Right cardiac atrium (tissue), 5 donors: ENCODE data around the gene TNFRSF8. TPM values are rescaled to one million over a fixed set of nuclear protein-coding genes. Genes with fewer than 3 reads are reported as not detected.

Source experiments
- ATAC-seq, 2 donors: fragments of 200-7000 bp; cut with Tn5 transposase; one replicate each; pipeline versions ENCODE4 v1.8.0 to v1.9.1; 2020; ENCODE audit warnings: moderate library complexity in 2 of 2, mild to moderate bottlenecking in 1 of 2
- DNase-seq, 3 donors: peaks; one replicate each; pipeline ENCODE4 v3.0.0-alpha.2; 2020
- H3K27ac ChIP-seq: one replicate; pipeline ENCODE4 v1.5.1; 2013; ENCODE audit warnings: mild to moderate bottlenecking, low read length, control low read depth, moderate library complexity
- H3K27me3 ChIP-seq: one replicate; pipeline ENCODE4 v1.6.1; 2013; ENCODE audit not compliant: control insufficient read depth, insufficient read depth
- H3K4me1 ChIP-seq: one replicate; pipeline ENCODE4 v1.6.1; 2013; ENCODE audit warnings: low read length; ENCODE audit not compliant: control insufficient read depth, insufficient read depth
- H3K4me3 ChIP-seq: one replicate; pipeline ENCODE4 v1.5.1; 2013; ENCODE audit warnings: low read length, control low read depth
- H3K9me3 ChIP-seq: one replicate; pipeline ENCODE4 v1.6.1; 2013; ENCODE audit warnings: low read length; ENCODE audit not compliant: control insufficient read depth
- whole genome bisulfite sequencing: extraction: QIAGEN DNeasy Blood & Tissue Kit; methylation state at CpG from one replicate; pipeline ENCODE4 v1.1.7; 2013; 5-methylcytosine and 5-hydroxymethylcytosine counted together
- intact Hi-C, 4 donors: fragments of 100-400 bp; cut with DNase I; formaldehyde crosslinking; loops; one replicate each; pipeline versions ENCODE4 v1.11.0 to v1.14.0; 2022 to 2023
- polyA plus RNA-seq: library from polyadenylated mRNA; stranded (reverse); fragments of 200-250 nt; gene quantifications from one replicate; pipeline ENCODE4 v1.2.3, GENCODE V29; 2013
- total RNA-seq, 4 donors: library from RNA; stranded (reverse); fragmentation: NEBNext Ultra II Directional; extraction: Animal tissue kit (Norgen Biotek cat#: 25700); gene quantifications; one replicate each; pipeline ENCODE4 v1.2.1, GENCODE V29; 2021
- donor health status: healthy with polysubstance abuse.
- donor health status: DM: no; HTN: yes; CAD: no.
- donor health status: DM: no; HTN: no; CAD: no.
- donor health status: DM: no; HTN: yes; CAD: no; lungs with severe emphysema.
- donor health status: DM: yes; HTN: yes; CAD: no.

The TNFRSF8 gene
- total and polyA plus RNA-seq, 5 donors: 1.5 to 4.3 (median 2.6) TPM

DNA sequence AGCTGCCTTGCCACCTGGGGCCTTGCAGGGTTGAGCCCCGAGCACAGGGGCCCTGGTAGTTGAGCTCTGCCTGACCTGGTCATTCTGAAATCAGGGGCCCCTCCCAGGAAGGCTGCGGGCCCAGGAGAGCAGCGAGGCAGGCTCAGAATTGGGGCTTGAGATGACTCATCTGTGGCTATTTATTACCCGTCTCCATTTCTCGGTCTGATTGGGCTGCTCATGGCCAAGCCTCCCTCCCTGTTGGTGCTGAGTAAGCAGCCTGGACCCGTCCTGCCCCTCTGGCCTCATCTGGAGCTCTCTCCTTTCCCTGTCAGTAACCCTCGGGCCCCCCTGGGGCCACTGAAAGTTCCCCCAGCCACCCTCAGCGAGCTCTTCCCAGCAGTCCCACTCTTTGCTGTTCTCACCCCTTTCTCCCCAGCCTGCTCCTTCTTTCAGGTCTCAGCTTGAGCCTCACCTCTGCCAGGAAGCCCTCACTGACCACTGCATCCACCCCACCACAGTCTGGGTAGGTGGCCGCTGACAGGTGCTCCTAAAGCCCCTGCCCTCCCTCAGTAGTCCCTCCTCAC, 11.0 kb upstream of the TNFRSF8 start:
- Histone ChIP-seq H3K9me3 (no peaks in the 10 kb centered on the region), H3K4me3 (no peak overlapping the region), H3K4me1 (peaks cover 2% of the 10 kb centered on the region), H3K27me3 (no peaks in the 10 kb centered on the region), H3K27ac (no peak overlapping the region)
- DNase-seq: peak; percentile 65 to 84 (median 83)
- peak; percentile 87 to 89 for ATAC-seq
- WGBS: 17% methylated on average over 9 of the region's 9 CpGs
- intact Hi-C loops: no loop called here

DNA sequence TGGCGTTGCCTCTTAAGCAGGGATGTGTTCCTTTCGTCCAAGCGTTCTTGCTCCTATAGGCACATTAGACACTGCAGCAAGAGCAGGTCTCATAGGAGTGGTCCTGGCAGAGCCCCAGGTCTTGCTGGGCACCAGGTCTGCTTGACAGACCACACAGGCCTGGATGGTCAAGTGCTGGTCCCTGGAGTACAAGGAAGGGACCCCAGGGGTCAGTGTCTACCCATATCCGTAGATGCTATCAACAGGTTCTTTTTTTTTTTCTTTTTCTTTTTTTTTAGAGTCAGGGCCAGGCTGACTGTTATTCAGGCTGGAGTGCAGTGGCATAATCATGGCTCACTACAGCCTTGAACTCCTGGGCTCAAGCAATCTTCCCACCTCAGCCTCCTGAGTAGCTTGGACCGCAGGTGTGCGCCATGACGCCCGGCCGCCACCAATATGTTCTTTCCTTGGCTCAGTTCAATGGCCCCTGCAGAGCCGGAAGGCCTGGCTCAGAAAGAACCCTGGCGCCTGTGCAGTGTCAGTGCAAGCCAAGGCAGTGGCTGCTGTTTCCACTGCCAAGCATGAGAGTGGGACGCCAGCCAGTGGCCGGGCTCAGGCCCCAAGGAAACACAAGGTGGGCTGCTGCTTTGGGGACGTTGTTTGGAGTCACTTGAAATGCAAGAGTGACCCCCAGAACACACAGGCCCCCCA, 10.0 kb upstream of the TNFRSF8 start:
- Histone ChIP-seq H3K27me3 (no peaks in the 10 kb centered on the region), H3K9me3 (no peaks in the 10 kb centered on the region), H3K4me3 (no peak overlapping the region), H3K27ac (no peak overlapping the region), H3K4me1 (peaks cover 2% of the 10 kb centered on the region)
- ATAC-seq: peak; percentile 74 to 81
- peak; percentile 80 to 92 (median 90) for DNase-seq
- intact Hi-C loops: no loop called here
- WGBS: 59% methylated on average over 14 of the region's 14 CpGs

DNA sequence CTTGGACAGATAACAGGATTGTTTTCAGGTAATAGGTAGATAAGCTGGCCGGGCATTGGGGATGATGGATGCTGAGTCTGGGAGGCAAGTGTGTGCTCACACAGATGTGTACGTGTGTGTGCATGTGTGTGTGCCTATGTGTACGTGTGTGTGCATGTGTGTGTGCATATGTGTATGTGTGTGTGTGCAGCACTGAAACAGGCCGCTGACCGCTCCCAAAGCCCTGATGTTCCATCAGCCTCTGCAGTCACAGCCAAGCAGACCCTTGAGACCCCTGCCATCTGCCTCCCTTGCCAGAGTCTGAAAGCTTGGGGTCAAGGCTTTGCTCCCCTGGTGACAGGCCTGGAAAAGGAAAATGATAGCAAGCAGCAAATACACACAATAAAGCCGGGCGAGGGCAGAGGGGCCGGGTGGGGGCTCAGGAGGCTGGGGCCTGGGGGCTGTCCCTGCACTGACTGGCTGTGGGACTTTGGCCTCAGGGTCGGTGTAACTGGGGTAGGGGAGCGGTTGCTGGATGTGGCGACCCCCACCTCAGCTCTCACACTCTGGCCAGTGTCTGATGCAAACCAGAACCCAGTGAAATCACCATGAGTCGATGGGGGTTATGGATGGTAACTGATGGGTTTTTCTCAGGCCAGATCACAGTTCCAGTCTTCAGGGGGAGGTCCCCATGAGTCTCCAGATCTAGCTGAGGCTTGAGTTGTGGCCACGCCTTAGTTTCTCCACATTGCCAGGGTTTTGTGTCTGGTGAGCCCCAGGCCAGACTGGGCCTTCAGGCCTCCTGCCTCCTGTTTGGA, 9.2 kb upstream of the TNFRSF8 start:
- WGBS: 76% methylated on average over 13 of the region's 13 CpGs

DNA sequence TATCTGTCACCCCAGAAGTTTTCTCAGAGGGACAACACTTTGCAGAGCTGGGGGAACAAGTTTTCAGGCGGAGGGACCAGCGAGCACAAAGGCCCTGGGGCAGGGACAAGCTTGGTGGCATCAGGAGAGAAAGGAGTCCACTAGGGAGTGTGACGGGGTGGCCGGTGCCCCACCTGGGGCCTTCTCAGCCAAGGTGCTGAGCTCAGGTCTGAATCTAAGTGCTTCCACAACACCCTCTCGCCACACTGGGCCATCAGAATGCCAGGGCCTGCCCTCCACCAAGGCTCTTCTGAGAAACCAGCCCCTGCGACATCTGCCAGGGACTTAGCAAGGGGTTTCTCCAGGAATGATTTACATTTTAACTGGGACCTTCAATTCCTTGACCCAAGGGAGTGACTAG, 7.8 kb upstream of the TNFRSF8 start:
- peak in 1 of 3 donors; percentile 51 for DNase-seq
- H3K27me3 ChIP-seq: no peaks in the 10 kb centered on the region
- peaks cover 2% of the 10 kb centered on the region for H3K4me1 ChIP-seq
- intact Hi-C loops: no loop called here
- H3K27ac ChIP-seq: no peak overlapping the region
- ATAC-seq: no peak
- H3K9me3 ChIP-seq: no peaks in the 10 kb centered on the region
- WGBS: 85% methylated on average over 6 of the region's 6 CpGs
- no peak overlapping the region for H3K4me3 ChIP-seq

More for the DNA sequence above, 9.2 kb upstream of the TNFRSF8 start:
- ATAC-seq: no peak
- no peaks in the 10 kb centered on the region for H3K9me3 ChIP-seq
- H3K4me1 ChIP-seq: peaks cover 2% of the 10 kb centered on the region
- peak in 1 of 3 donors; percentile 39 for DNase-seq
- no peak overlapping the region for H3K4me3 ChIP-seq
- intact Hi-C loops: no loop called here
- no peaks in the 10 kb centered on the region for H3K27me3 ChIP-seq
- H3K27ac ChIP-seq: no peak overlapping the region

DNA sequence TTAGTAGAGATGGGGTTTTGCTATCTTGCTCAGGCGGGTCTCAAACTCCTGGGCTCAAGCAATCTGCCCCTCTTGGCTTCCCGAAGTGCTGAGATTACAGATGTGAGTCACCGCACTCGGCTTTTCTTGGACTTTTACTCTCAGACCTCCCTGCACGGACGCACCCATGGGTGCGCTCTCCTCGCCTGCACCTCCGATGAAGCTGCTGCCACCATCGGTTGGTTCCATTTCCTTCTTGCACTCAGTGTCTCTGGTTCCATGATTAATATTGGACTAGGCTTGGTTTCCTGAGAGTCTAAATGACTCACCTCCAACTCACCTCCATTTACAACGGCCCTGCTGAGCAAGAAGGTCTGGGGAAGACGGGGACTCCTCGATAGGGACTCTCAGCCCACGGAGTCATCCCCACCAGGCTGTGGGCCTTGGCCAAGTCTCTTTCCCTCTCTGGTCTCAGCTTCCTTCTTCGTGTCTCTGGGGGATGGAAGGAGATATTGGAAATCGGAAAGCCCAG, 6.7 kb upstream of the TNFRSF8 start:
- 89% methylated on average over 16 of the region's 16 CpGs for WGBS
- intact Hi-C loops: no loop called here

DNA sequence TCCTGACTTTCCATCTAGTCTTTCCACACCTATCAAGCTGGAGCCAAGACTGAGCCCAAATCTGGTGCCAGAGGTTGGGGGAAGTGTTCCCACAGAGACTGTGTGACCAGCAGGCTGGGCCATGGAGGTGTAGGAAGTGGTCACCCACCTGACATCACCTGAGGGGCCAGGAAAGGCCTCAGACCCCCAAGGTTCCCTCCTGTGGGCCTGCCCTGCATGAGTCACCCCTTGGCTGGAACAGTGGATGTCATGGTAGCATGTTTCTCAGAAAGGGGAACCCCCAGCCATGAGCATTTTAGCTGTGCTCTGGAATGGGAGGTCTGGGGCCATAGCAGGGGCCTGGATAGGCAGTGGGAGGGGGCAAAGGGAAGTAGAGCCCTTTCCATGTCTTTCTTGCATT, 5.7 kb upstream of the TNFRSF8 start:
- no peak for ATAC-seq
- intact Hi-C loops: no loop called here
- Histone ChIP-seq H3K27me3 (no peaks in the 10 kb centered on the region), H3K27ac (no peak overlapping the region), H3K4me1 (no peaks in the 10 kb centered on the region), H3K9me3 (no peaks in the 10 kb centered on the region), H3K4me3 (no peak overlapping the region)
- peak in 1 of 3 donors; percentile 42 for DNase-seq

More for the DNA sequence above, 6.7 kb upstream of the TNFRSF8 start:
- Histone ChIP-seq H3K27ac (no peak overlapping the region), H3K9me3 (no peaks in the 10 kb centered on the region), H3K4me1 (peaks cover 2% of the 10 kb centered on the region), H3K4me3 (no peak overlapping the region), H3K27me3 (no peaks in the 10 kb centered on the region)
- DNase-seq (peak in 1 of 3 donors; percentile 47), ATAC-seq (no peak)

DNA sequence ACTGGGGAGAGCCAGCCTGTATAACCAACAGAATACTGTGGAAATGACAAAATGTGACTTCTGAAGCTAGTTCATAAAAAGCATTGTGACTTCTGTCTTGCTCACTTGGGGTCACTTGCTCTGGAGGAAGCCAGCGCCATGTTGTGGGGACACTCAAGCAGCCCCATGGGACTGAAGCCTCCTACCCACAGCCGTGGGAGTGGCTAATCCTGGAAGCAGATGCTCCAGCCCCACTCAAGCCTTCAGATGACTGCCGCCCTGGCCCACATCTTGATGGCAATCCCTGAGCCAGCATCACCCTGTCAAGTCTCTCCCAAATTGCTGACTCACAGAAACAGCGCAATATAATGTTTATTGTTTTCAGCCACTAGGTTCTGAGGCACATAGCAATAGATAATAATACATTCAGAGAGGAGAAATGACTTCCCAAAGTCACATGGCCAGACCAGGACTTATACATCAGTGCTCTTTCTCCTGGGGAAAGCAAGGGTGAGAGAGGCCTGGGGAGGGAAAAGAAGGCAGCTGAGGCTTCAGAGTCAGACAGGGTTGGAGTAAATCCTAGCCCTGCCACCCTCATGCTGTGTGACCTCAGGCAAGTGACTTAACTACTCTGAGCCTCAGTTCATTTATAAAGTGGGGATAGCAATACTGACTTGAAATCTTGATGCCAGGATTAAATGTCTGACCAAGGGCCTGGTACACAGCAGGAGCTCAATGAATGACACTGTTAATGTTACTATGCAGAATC, 5.0 kb upstream of the TNFRSF8 start:
- H3K9me3 ChIP-seq: no peaks in the 10 kb centered on the region
- no peaks in the 10 kb centered on the region for H3K4me1 ChIP-seq
- peak in 1 of 3 donors; percentile 2 for DNase-seq
- 88% methylated on average over 4 of the region's 4 CpGs for WGBS
- no peak for ATAC-seq
- no peaks in the 10 kb centered on the region for H3K27me3 ChIP-seq
- no peak overlapping the region for H3K4me3 ChIP-seq
- H3K27ac ChIP-seq: no peak overlapping the region
- intact Hi-C loops: no loop called here

DNA sequence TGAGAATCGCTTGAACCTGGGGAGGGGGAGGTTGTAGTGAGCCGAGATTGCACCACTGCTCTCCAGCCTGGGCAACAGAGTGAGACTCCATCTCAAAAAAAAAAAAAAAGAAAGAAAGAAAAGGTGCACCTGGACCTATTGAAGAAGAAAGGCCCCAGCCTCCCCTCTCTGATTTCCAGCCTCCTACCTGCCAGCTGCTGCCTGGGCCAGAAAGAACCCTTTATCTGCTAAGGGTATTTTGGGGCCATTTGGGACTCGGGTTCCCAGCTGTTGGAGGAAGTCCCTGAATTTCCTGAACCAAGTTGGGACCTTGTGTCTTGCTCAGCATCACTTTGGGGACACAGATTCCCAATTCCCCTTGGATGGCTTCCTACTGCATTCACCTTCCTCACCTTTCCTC, 3.9 kb upstream of the TNFRSF8 start:
- Histone ChIP-seq H3K9me3 (no peaks in the 10 kb centered on the region), H3K27me3 (no peaks in the 10 kb centered on the region), H3K4me3 (no peak overlapping the region), H3K4me1 (no peaks in the 10 kb centered on the region), H3K27ac (no peak overlapping the region)
- no peak for ATAC-seq
- 67% methylated on average over 3 of the region's 3 CpGs for WGBS
- intact Hi-C loops: no loop called here
- DNase-seq: peak in 1 of 3 donors; percentile 4

DNA sequence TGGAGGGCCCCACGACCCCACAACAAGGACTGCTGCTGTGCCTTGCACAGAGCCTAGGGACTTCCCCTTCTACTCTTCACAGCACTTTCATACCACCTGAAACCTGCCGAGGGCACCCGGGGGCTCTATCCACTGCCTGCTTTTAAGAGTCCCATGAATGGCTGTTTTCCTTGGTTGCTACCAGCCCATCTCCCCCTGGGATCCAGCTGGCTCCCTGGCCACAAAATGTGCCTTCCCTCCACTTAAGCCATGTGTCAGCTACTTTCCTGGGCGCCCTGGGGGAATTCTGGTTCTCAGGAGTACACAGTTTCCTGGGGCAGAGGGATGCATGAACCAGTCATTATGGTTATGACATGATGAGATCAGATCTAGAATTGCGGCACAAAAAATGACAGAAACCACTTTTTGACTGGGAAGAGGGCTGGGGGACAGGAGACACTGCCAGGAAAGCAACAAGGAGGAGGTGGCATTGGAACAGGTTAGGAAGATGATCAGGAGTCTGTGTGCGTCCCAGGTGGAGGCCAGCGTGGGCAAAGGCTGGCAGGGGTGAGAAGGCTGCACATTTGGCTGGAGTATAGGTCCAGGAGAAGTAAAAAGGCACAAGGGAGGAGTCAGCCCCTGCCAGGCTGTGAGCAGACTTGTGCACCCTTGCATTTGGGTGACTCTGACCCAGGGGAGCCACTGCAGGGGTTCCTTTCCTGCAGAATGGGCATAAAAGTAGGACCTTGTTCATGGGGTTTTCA, 3.2 kb upstream of the TNFRSF8 start:
- H3K4me3 ChIP-seq: no peak overlapping the region
- 66% methylated on average over 7 of the region's 7 CpGs for WGBS
- ATAC-seq (no peak), DNase-seq (peak in 1 of 3 donors; percentile 14)
- no peaks in the 10 kb centered on the region for H3K27me3 ChIP-seq
- H3K9me3 ChIP-seq: no peaks in the 10 kb centered on the region
- H3K4me1 ChIP-seq: no peaks in the 10 kb centered on the region
- no peak overlapping the region for H3K27ac ChIP-seq
- intact Hi-C loops: no loop called here

DNA sequence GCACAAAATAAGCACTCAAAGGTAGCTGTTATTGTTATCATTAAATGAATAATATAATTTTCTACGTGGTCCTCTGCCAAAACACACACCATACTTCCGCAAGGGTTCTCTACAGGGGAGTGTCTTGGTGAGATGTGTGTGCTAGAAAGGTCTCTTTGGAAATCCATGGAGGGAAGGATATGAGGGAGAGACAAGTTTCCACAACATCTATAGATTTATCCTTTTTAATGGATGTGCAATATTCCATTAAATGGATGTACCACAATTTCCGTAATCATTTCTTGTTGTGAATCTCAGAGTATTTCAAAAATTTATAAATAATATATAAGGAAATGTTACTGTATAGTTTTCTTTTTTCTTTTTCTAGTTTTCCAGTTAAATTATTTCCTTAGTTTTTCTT, 2.6 kb upstream of the TNFRSF8 start:
- DNase-seq: no peak
- intact Hi-C loops: no loop called here
- no peak overlapping the region for H3K4me3 ChIP-seq
- no peaks in the 10 kb centered on the region for H3K27me3 ChIP-seq
- no peak overlapping the region for H3K27ac ChIP-seq
- H3K4me1 ChIP-seq: no peaks in the 10 kb centered on the region
- ATAC-seq: no peak
- no peaks in the 10 kb centered on the region for H3K9me3 ChIP-seq
- 96% methylated on average over 3 of the region's 3 CpGs for WGBS
